GM18502 (cell line): ENCODE results near the gene TMEM259.

ENCODE experiments used
- ATAC-seq: cut with Tn5 transposase; IDR thresholded peaks from one replicate; pipeline ENCODE4 v1.9.1; 2021; ENCODE audit warnings: mild to moderate bottlenecking; ENCODE audit not compliant: unreplicated experiment, poor library complexity

Gene TMEM259

GRCh38 chr19:1055886-1056620, 35.1 kb upstream of the TMEM259 start:
- ATAC-seq, result no peak

DNA sequence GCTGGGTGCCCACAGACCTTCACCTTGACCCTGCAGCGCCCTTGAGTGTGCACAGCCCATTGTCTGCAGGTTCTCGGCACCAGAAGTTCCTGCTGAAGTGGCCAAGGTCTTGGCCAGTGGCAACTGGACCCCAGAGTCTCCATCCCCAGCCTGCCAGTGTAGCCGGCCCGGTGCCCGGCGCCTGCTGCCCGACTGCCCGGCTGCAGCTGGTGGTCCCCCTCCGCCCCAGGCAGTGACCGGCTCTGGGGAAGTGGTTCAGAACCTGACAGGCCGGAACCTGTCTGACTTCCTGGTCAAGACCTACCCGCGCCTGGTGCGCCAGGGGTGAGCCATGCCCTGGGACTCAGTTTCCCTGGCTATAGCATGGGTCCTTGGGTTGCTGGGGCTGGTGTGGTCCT, 34.1 kb upstream of the TMEM259 start:
- no peak for ATAC-seq

DNA sequence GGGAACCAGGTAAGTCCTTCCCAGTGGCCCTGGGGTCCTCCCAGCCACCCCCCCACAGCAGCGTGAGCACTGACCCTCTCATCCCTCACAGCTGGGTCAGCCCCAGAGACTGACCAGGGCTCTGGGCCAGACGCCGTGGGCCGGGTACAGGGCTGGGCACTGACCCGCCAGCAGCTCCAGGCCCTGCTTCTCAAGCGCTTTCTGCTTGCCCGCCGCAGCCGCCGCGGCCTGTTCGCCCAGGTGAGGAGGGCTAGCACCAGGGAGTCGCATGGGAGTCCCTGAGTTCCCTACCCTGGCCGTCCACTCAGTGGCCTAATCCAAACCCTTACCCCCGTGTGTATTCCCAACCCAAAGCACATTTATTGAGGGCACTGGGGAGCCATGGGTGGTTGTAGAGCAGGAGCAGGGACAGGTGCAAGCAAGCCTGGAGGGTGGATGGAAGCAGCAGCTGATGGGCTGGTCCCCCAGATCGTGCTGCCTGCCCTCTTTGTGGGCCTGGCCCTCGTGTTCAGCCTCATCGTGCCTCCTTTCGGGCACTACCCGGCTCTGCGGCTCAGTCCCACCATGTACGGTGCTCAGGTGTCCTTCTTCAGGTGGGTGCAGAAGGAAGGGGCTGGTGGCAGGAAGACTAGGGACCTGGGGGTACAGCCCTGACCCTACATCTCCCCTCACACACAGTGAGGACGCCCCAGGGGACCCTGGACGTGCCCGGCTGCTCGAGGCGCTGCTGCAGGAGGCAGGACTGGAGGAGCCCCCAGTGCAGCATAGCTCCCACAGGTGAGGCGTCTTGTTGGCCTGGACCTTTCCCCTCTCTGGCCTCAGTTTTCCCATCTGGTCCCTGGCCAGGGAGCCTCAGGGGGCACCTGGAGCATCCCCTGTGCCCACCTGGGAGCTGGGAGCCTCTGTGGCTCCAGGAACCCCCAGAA, 33.4 kb upstream of the TMEM259 start:
- no peak for ATAC-seq

DNA sequence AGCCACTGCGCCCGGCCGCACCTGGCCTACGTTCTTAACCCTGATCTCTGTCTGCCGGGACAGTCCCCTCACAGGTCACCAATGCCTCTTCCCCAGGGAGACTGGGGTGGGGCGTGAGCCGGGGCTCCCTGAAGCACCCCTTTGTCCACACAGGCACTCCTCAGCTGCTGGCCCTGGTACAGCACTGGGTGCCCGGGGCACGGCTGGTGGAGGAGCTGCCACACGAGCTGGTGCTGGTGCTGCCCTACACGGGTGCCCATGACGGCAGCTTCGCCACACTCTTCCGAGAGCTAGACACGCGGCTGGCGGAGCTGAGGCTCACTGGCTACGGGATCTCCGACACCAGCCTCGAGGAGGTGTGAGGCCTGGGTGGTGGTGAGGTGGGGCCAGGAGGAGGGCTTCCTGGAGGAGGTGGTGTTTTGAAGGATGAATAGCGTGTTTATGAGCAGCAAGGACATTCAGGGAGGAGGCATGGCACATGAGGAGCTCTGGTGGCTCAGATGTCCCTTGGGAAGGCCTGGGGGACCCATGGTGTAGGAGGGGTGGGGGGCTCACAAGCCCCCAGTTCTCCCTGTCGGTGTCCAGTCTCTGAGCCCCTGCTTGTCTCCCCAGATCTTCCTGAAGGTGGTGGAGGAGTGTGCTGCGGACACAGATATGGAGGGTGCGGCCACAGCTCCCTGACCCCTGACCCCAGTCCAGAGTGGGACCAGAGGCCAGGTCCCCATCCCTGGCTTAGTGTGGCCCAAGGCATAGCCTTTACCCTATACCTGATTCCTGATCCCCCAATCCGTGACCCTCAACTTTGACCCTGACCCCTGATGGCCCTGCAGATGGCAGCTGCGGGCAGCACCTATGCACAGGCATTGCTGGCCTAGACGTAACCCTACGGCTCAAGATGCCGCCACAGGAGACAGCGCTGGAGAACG, 32.5 kb upstream of the TMEM259 start:
- no peak for ATAC-seq

- ATAC-seq, result no peak
These were observed 31.5 kb upstream of the TMEM259 start for GRCh38 chr19:1052349-1052975.

DNA sequence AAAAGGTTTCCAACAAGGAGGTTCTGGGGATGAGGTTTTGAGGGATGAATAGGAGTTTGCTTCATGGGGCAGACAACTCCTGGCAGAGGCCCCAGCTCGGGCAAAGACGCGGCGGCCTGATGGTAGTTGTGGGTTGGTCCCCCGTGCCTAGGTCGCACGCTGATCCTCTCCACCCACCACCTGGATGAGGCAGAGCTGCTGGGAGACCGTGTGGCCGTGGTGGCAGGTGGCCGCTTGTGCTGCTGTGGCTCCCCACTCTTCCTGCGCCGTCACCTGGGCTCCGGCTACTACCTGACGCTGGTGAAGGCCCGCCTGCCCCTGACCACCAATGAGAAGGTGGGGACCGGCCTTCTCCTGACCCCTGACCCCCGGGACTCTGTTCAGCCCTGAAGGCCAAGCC, 30.9 kb upstream of the TMEM259 start:
- no peak for ATAC-seq

DNA sequence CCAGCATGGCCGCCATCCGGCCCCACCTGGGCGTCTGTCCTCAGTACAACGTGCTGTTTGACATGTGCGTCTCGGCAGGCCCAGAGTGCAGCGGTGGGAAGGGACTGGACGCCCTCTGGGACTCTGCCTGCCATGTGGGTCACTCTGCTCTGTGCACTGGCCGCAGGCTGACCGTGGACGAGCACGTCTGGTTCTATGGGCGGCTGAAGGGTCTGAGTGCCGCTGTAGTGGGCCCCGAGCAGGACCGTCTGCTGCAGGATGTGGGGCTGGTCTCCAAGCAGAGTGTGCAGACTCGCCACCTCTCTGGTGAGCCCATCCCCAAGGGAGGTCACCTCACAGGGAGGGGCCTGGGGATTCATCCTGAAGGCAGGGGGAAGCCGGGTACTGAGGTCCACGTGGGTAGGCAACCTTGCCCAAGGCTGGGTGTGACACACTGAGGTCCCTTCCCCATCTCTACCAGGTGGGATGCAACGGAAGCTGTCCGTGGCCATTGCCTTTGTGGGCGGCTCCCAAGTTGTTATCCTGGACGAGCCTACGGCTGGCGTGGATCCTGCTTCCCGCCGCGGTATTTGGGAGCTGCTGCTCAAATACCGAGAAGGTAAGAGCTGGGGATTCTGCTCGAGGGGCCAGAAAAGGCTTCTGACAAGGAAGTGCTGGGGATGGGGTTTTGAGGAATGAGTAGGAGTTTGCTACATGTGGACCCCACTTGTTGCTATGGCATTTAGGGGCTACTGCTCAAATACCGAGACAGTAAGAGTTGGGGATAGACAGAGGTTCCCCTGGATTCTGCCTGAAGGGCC, 30.3 kb upstream of the TMEM259 start:
- ATAC-seq, result no peak

DNA sequence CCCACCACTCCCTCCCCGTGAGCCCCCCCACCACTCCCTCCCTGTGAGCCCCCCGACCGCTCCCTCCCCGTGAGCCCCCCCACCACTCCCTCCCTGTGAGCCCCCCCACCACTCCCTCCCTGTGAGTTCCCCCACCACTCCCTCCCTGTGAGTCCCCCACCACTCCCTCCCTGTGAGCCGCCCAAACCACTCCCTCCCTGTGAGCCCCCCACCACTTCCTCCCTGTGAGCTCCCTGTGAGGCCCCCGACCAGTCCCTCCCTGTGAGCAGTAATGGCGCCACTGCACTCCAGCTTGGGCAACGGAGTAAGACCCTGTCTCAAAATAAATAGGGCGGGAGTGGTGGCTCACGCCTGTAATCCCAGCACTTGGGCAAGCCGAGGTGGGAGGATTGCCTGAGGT, 28.9 kb upstream of the TMEM259 start:
- ATAC-seq, result no peak

DNA sequence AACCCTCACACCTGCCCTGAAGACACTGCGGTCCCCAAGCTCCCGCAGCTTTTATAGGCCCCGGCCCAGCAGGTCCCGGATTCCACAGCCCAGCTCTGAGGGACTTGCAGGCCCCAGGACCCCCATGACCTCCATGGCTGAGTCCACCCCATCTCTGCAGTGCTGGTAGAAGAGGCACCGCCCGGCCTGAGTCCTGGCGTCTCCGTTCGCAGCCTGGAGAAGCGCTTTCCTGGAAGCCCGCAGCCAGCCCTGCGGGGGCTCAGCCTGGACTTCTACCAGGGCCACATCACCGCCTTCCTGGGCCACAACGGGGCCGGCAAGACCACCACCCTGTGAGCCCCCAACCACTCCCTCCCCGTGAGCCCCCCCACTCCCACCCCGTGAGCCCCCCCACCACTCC, 28.2 kb upstream of the TMEM259 start:
- ATAC-seq, result no peak

GRCh38 chr19:1047696-1048147, 26.8 kb upstream of the TMEM259 start:
- ATAC-seq, result no peak

DNA sequence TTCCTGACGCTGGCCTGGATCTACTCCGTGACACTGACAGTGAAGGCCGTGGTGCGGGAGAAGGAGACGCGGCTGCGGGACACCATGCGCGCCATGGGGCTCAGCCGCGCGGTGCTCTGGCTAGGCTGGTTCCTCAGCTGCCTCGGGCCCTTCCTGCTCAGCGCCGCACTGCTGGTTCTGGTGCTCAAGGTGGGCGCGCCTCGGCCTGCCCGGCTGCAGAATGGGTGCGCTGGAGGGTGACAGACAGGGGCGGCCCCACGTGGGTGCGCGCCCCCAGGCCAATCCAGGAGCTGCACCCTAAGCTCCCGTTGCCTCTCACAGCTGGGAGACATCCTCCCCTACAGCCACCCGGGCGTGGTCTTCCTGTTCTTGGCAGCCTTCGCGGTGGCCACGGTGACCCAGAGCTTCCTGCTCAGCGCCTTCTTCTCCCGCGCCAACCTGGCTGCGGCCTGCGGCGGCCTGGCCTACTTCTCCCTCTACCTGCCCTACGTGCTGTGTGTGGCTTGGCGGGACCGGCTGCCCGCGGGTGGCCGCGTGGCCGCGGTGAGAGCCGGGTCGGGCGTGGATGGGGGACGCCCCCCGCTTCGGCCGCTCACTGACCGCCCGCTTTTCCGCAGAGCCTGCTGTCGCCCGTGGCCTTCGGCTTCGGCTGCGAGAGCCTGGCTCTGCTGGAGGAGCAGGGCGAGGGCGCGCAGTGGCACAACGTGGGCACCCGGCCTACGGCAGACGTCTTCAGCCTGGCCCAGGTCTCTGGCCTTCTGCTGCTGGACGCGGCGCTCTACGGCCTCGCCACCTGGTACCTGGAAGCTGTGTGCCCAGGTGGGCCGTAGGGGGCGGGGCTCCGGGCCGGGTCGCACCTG, 26.1 kb upstream of the TMEM259 start:
- ATAC-seq, result no peak

DNA sequence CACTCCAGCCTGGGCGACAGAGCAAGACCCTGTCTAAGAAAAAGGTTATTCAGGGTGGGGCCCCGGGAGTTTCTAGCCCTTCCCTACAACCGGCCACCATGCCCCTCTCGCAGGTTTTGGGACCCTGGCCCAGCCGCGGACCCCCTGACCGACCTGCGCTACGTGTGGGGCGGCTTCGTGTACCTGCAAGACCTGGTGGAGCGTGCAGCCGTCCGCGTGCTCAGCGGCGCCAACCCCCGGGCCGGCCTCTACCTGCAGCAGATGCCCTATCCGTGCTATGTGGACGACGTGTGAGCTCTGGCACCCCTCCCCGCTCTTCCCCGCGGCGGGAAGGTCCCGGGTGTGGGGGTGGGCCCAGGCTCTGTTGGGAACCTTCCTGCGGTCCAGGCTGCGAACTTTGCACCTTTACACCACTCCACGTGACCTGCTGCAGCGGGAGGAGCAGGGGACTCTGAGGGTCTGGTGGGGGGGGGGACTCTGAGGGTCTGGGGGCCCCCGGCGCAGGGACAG, 25.2 kb upstream of the TMEM259 start:
- ATAC-seq, result no peak

DNA sequence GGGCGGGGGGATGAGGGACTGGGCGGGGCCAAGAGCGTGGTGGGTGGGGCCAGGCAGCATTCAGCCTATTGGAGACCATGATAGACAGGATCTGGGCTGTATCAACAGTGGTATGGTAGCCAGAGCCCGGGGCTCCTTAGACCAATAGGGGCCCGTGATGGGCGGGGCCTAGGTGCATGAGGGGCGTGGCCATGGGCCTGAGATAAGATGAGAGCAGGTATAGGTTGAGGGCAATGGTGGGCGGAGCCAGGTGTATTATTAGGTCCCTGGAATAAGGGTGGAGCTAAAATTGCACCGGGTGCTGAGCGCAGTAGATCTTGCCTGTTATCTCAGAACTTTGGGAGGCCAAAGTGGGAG, 24.3 kb upstream of the TMEM259 start:
- no peak for ATAC-seq

DNA sequence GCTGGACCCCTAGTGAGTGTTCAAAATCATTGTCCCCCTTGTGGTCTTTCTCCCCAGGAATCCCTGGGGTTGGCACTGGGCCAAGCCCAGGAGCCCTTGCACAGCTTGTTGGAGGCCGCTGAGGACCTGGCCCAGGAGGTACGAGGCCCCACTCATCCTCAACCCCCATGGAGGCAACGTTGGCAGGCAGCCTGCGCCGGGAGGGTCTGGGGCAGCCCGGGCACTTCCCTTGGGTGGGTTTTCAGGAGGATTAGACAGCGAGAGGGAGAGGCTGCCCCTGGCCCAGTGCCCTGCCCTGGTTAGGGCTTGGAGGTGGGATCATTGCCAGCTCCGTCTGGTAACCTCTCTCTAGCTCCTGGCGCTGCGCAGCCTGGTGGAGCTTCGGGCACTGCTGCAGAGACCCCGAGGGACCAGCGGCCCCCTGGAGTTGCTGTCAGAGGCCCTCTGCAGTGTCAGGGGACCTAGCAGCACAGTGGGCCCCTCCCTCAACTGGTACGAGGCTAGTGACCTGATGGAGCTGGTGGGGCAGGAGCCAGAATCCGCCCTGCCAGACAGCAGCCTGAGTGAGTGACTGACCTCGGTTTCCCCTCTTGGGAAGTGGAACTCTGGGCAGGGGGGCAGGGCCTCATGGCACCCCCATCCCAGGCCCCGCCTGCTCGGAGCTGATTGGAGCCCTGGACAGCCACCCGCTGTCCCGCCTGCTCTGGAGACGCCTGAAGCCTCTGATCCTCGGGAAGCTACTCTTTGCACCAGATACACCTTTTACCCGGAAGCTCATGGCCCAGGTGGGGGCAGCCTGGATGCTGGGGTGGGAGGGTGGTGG, 22.0 kb upstream of the TMEM259 start:
- ATAC-seq, result no peak

GRCh38 chr19:1041835-1042685, 21.1 kb upstream of the TMEM259 start:
- no peak for ATAC-seq

- ATAC-seq, result no peak
These were observed 20.4 kb upstream of the TMEM259 start for GRCh38 chr19:1041272-1041834.
